ENCODE data around the gene MYO10.
"Not testable (repeated sequence)": the region's sequence is repeated elsewhere in the genome, so short reads cannot be mapped to it uniquely, and the experiment has no call there.

The MYO10 gene

GRCh38 chr5:16889972-16890519 lies 46.0 kb downstream of the MYO10 start:
- in situ Hi-C loops (cut with HindIII; ENCODE audit: low sequenced_read_pairs): no loop called here

- in situ Hi-C loops (cut with HindIII; ENCODE audit: low sequenced_read_pairs): no loop called here
These were observed 46.7 kb downstream of the MYO10 start for GRCh38 chr5:16889203-16889971.

- in situ Hi-C loops (cut with HindIII; ENCODE audit: low sequenced_read_pairs): no loop called here
These were observed 47.4 kb downstream of the MYO10 start for GRCh38 chr5:16888694-16889124.

- in situ Hi-C loops (cut with HindIII; ENCODE audit: low sequenced_read_pairs): no loop called here
These were observed 49.2 kb downstream of the MYO10 start for GRCh38 chr5:16886793-16887345.

- in situ Hi-C loops (cut with HindIII; ENCODE audit: low sequenced_read_pairs): no loop called here
These were observed 49.7 kb downstream of the MYO10 start for GRCh38 chr5:16886366-16886736.

GRCh38 chr5:16885635-16886365 lies 50.3 kb downstream of the MYO10 start:
- in situ Hi-C loops (cut with HindIII; ENCODE audit: low sequenced_read_pairs): no loop called here

- in situ Hi-C loops (cut with HindIII; ENCODE audit: low sequenced_read_pairs): no loop called here
These were observed 51.5 kb downstream of the MYO10 start for GRCh38 chr5:16884595-16884994.

- in situ Hi-C loops (cut with HindIII; ENCODE audit: low sequenced_read_pairs): no loop called here
These were observed 52.3 kb downstream of the MYO10 start for GRCh38 chr5:16883806-16884205.

- in situ Hi-C loops (cut with HindIII; ENCODE audit: low sequenced_read_pairs): no loop called here
These were observed 52.9 kb downstream of the MYO10 start for GRCh38 chr5:16883176-16883575.

GRCh38 chr5:16881251-16881650 lies 54.8 kb downstream of the MYO10 start:
- in situ Hi-C loops (cut with HindIII; ENCODE audit: low sequenced_read_pairs): no loop called here

GRCh38 chr5:16880547-16880946 lies 55.5 kb downstream of the MYO10 start:
- in situ Hi-C loops (cut with HindIII; ENCODE audit: low sequenced_read_pairs): no loop called here

- in situ Hi-C loops (cut with HindIII; ENCODE audit: low sequenced_read_pairs): no loop called here
These were observed 56.4 kb downstream of the MYO10 start for GRCh38 chr5:16879650-16880049.

GRCh38 chr5:16879191-16879590 lies 56.9 kb downstream of the MYO10 start:
- in situ Hi-C loops (cut with HindIII; ENCODE audit: low sequenced_read_pairs): no loop called here

- in situ Hi-C loops (cut with HindIII; ENCODE audit: low sequenced_read_pairs): no loop called here
These were observed 58.7 kb downstream of the MYO10 start for GRCh38 chr5:16877267-16877935.

GRCh38 chr5:16874424-16874823 lies 61.7 kb downstream of the MYO10 start:
- in situ Hi-C loops (cut with HindIII; ENCODE audit: low sequenced_read_pairs): not testable (repeated sequence)

GRCh38 chr5:16871746-16872339 lies 64.2 kb downstream of the MYO10 start:
- in situ Hi-C loops (cut with HindIII; ENCODE audit: low sequenced_read_pairs): no loop called here

GRCh38 chr5:16870878-16871277 lies 65.2 kb downstream of the MYO10 start:
- in situ Hi-C loops (cut with HindIII; ENCODE audit: low sequenced_read_pairs): no loop called here

- in situ Hi-C loops (cut with HindIII; ENCODE audit: low sequenced_read_pairs): no loop called here
These were observed 66.0 kb downstream of the MYO10 start for GRCh38 chr5:16869821-16870796.

GRCh38 chr5:16867577-16867953 lies 68.5 kb downstream of the MYO10 start:
- in situ Hi-C loops (cut with HindIII; ENCODE audit: low sequenced_read_pairs): no loop called here
